C4-2B (cell line): Measurements from ENCODE around the gene OR51B4.
"Not testable (repeated sequence)": the region's sequence is repeated elsewhere in the genome, so short reads cannot be mapped to it uniquely, and the experiment has no call there.

Experiments used
- H3K27ac ChIP-seq: fragments of 450-650 bp; 2 replicates; pipeline ENCODE4 v1.5.1; 2017
- ZFX ChIP-seq: fragments of 450-650 bp; IDR thresholded peaks from 2 replicates; pipeline ENCODE4 v1.6.1; 2017
- TF ChIP-seq, protein P1 (sequence below): fragments of 450-650 bp; conservative IDR thresholded peaks from 2 replicates; pipeline ENCODE4 v1.5.1; 2017; ENCODE audit warnings: mild to moderate bottlenecking

Gene OR51B4

DNA sequence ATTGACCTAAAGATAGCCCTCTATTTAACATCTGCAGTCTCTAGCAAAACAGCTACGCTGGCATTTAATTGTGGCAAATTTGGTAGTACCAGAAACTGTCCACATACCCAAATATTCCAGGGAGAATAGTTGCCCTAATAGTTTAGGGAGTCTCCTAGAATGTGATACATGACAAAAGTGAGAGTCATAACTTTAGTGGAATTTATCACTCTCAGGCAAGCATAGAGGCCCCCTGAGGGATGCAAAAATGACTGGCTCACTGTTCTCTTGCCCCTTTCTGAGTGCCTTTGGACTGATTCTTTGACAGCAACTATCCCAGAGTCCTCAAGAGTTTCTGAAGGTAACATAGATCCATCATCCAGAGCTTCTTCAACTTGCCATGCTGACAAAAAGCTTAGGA is 2.3 kb upstream of the OR51B4 start:
- TF ChIP-seq, protein P1, sequence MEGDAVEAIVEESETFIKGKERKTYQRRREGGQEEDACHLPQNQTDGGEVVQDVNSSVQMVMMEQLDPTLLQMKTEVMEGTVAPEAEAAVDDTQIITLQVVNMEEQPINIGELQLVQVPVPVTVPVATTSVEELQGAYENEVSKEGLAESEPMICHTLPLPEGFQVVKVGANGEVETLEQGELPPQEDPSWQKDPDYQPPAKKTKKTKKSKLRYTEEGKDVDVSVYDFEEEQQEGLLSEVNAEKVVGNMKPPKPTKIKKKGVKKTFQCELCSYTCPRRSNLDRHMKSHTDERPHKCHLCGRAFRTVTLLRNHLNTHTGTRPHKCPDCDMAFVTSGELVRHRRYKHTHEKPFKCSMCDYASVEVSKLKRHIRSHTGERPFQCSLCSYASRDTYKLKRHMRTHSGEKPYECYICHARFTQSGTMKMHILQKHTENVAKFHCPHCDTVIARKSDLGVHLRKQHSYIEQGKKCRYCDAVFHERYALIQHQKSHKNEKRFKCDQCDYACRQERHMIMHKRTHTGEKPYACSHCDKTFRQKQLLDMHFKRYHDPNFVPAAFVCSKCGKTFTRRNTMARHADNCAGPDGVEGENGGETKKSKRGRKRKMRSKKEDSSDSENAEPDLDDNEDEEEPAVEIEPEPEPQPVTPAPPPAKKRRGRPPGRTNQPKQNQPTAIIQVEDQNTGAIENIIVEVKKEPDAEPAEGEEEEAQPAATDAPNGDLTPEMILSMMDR: no peak
- no peak for TF ChIP-seq ZFX
- no peak overlapping the region for H3K27ac ChIP-seq

DNA sequence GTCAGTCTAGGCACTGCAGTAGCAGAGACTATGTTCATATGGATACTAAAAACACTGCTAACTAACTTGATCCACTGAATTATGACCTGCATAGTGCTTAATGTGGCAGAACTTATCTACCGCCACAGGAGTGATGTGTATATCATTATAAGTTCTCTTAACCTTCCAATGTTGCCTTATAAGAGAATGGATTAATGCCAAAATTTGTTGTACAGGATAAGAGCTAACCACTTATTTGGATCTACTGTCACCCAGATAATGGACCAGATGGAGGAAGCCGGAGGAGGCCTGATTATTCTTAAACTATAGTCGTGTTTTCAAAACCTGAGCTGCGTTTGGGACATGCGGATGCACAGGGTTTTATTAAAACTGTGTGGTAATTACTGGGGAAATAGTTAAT is 1.9 kb upstream of the OR51B4 start:
- TF ChIP-seq, protein P1: no peak
- no peak for TF ChIP-seq ZFX
- no peak overlapping the region for H3K27ac ChIP-seq

DNA sequence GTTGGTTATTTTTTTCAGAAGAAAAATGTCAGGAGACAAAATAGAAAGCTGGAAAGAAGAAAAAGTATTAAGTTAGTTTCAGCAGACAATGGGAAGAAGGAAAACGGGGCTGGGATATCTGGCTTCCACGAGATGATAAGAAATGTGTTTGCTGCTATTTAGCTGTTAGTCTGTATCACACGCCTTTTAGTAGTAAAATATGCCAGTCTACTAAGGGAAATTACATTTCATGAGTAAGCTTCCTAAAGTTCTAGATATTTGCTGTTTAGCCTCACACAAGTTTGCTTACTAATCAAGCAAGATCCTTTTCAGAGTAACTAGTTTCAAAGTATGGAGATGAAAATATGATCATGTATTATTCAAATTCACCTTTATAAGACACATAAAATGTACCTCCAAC is 1.5 kb downstream of the OR51B4 start:
- H3K27ac ChIP-seq: no peak overlapping the region
- TF ChIP-seq ZFX: no peak
- TF ChIP-seq, protein P1: no peak

DNA sequence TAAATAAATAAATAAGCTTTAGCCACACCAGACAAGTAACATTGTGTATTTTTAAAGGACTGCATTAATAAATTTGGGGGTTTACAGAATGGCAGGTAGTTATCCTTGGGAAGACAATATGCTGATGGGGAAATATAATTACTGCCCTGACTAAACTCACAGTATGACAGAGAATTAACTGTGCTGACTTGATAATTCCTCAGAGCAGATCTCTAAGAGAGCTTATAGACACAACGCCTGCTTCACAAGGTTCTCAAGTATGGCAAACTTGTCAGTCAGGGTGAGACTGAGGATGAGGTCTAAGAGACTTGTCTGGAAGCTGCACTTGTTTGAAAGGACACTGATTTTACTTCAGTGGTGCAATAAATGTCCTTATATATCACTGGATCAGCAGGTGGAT is 3.3 kb downstream of the OR51B4 start:
- H3K27ac ChIP-seq: no peak overlapping the region
- TF ChIP-seq, protein P1: no peak

DNA sequence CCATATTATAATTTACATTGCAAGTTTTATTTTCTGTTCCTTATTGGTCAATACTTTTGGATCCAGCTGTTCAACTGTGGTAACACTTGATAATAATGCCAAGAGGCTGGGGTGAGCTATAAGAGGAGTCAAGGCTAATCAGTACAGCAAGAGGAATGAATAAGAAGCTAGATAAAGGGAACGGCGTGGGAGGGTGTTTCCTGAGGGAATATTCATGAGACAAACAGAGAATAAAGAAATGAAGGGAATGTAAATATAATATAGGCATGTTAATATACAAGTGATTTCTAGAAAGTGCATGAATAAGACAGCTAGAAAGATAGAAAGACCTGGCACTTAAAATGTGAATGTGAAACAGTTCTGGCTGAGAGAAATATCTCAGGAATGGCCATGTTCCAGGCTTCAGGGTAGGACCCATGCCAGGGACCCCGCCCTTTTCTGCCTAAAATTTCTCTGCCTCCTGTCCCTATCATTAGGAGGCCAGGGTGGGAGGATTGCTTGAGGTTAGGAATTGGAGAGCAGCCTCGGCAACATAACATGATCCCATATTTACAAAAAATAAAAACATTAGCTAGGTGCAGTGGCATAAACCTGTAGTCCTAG is 3.9 kb downstream of the OR51B4 start:
- TF ChIP-seq, protein P1: no peak
- no peak for TF ChIP-seq ZFX
- H3K27ac ChIP-seq: no peak overlapping the region

DNA sequence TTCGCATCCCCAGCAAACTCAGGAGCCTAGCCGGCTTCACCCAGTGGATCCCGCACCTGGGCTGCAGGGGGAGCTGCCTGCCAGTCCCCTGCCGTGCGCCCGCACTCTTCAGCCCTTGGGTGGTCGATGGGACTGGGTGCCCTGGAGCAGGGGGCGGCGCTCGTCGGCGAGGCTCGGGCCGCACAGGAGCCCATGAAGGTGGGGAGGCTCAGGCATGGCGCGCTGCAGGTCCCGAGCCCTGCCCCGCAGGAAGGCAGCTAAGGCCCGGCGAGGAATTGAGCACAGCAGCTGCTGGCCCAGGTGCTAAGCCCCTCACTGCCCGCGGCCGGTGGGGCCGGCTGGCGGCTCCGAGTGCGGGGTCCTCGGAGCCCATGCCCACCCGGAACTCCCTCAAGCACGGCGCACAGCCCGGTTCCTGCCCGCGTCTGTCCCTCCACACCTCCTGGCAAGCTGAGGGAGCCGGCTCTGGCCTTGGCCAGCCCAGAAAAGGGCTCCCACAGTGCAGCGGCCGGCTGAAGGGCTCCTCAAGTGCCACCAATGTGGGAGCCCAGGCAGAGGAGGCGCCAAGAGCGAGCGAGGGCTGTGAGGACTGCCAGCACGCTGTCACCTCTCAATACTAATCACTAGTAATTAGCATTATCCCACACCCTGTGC is 7.3 kb downstream of the OR51B4 start:
- not testable (repeated sequence) for H3K27ac ChIP-seq

DNA sequence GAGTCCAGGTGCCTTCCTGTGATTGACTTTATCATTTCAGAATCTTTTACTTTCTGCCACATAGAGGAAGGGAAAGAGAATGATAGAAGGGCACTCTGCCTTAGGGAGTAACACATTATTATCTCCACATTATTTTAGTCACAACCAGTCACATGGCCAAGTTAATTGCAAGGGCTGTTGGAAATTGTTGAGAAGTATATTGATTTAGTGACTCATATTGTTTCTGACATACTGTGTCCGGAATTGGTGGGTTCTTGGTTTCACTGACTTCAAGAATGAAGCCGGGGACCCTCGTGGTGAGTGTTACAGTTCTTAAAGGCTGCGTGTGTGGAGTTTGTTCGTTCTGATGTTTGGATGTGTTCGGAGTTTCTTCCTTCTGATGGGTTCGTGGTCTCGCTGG is 8.7 kb downstream of the OR51B4 start:
- H3K27ac ChIP-seq: no peak overlapping the region

More for the DNA sequence above, 8.7 kb downstream of the OR51B4 start:
- no peak for TF ChIP-seq ZFX
- TF ChIP-seq, protein P1: no peak
